Stimulated activated CD8-positive, alpha-beta memory T cell treated with anti-CD3 and anti-CD28 coated beads, Interleukin-7, amount 100 ng/mL, for 4 hours (primary cell): Measurements from ENCODE around the gene HIVEP1.
"Not testable (repeated sequence)": the region's sequence is repeated elsewhere in the genome, so short reads cannot be mapped to it uniquely, and the experiment has no call there.

ENCODE experiments used
- DNase-seq, 2 donors: peaks; one replicate each; pipeline ENCODE4 v3.0.0-alpha.2; 2020; ENCODE audit warnings: low read depth in 2 of 2

HIVEP1 gene

GRCh38 chr6:12083763-12084162, 71.7 kb downstream of the HIVEP1 start:
- DNase-seq: no peak

GRCh38 chr6:12084681-12085080, 72.6 kb downstream of the HIVEP1 start:
- no peak for DNase-seq

GRCh38 chr6:12088531-12088930, 76.4 kb downstream of the HIVEP1 start:
- DNase-seq: no peak

- DNase-seq: no peak
Measured at GRCh38 chr6:12090714-12091113, 78.6 kb downstream of the HIVEP1 start.

- DNase-seq: no peak
Measured at GRCh38 chr6:12092762-12093161, 80.7 kb downstream of the HIVEP1 start.

GRCh38 chr6:12094689-12095088, 82.6 kb downstream of the HIVEP1 start:
- DNase-seq: no peak

GRCh38 chr6:12096342-12096741, 84.2 kb downstream of the HIVEP1 start:
- no peak for DNase-seq

GRCh38 chr6:12097791-12098190, 85.7 kb downstream of the HIVEP1 start:
- no peak for DNase-seq

GRCh38 chr6:12099623-12100338, 87.7 kb downstream of the HIVEP1 start:
- DNase-seq: no peak

GRCh38 chr6:12101048-12101447, 88.9 kb downstream of the HIVEP1 start:
- no peak for DNase-seq

- no peak for DNase-seq
Measured at GRCh38 chr6:12101653-12102312, 89.7 kb downstream of the HIVEP1 start.

- DNase-seq: no peak
Measured at GRCh38 chr6:12102350-12102749, 90.2 kb downstream of the HIVEP1 start.

GRCh38 chr6:12103158-12103557, 91.0 kb downstream of the HIVEP1 start:
- no peak for DNase-seq

- DNase-seq: no peak
Measured at GRCh38 chr6:12105271-12105670, 93.2 kb downstream of the HIVEP1 start.

- not testable (repeated sequence) for DNase-seq
Measured at GRCh38 chr6:12108376-12108775, 96.3 kb downstream of the HIVEP1 start.

- DNase-seq: no peak
Measured at GRCh38 chr6:12110523-12111362, 98.6 kb downstream of the HIVEP1 start.

GRCh38 chr6:12111363-12111670, 99.2 kb downstream of the HIVEP1 start:
- no peak for DNase-seq

- DNase-seq: no peak
Measured at GRCh38 chr6:12112540-12113189, 100.6 kb downstream of the HIVEP1 start.

- no peak for DNase-seq
Measured at GRCh38 chr6:12113190-12113577, 101.1 kb downstream of the HIVEP1 start.

GRCh38 chr6:12114055-12114503, 102.0 kb downstream of the HIVEP1 start:
- DNase-seq: no peak

- DNase-seq: no peak
Measured at GRCh38 chr6:12115001-12115400, 102.9 kb downstream of the HIVEP1 start.

- DNase-seq: no peak
Measured at GRCh38 chr6:12115492-12115891, 103.4 kb downstream of the HIVEP1 start.
